Measurements from ENCODE around the gene MOV10L1.
"Not testable (repeated sequence)": the region's sequence is repeated elsewhere in the genome, so short reads cannot be mapped to it uniquely, and the experiment has no call there.

The MOV10L1 gene

DNA sequence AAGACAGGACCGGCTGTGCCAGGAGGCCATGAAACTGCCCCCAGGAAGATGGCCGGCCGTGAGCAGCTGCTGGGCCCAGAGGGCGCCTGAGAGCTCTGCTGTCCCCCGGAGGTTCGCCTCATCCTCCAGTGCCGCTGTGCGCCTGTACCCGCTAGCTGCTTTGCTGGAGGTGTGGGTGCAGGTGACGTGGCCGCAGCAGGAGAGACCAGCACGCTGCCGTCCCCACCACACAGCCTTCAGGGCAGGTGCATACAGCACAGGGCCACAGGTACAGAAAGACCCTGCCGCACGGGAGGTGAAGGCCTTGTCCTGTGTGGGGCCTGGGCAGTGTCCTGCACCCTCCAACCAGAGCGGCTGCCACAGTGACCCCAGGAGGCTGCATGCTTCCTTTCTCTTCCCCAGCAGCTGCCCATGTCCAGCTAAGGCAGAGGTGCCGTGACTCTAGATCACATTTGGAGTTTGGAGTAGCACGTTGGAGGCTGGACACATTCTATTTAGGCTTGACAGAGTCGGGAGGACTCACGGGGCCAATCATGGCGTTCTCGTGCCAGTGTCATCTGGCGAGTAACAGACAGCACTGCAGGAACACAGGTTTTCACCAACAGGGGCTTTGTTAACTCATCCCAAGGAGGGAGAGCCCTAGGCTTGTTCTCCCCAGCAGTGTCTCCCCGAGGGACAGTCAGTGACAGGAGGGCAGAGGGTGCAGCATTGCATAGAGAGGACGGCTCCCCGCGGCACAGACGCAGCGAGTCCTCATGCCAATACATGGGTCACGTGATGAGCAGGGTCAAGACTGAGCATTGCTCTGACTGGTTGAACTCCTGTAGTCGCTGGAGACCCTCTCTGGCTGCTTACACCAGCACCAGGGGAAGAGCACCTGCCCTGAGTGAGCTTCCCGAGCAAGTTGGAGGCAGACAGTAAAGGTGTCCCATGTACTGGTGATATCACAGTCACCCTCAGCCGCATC, 62.0 kb downstream of the MOV10L1 start:
- DNase-seq (ENCODE audit: low read depth in 2 of 3, low spot score in 1 of 3) = no peak

DNA sequence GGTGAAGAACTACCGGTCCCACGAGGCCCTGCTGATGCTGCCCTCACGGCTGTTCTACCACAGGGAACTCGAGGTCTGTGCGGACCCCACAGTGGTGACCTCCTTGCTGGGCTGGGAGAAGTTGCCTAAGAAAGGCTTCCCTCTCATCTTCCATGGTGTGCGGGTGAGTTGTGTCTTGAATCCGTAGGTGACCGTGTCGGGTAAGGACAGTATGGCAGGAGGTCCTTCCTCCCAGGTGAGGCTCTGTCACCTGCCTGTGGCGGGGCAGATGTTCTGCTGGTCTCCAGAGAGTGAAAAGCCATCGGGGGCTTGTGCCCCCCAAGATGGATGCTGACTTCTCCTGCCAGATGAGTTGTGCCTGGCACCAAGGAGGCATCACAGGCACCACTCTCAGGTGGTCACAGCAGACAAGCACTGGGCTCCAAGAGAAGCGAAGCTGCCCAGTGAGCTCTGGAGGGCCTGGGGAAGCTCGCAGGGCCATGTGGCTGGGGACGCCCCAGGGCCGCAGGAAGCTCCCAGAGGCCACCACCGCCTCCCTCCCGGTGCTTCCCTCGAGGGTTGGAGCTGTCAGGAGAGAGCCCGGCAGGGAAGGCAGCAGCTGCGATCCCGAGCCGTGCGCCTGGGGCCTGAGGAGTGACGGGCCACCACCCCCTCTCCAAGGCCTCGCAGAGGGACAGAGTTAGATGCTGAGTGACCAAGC, 63.4 kb downstream of the MOV10L1 start:
- no peak for DNase-seq (ENCODE audit: low read depth in 2 of 3, low spot score in 1 of 3)

DNA sequence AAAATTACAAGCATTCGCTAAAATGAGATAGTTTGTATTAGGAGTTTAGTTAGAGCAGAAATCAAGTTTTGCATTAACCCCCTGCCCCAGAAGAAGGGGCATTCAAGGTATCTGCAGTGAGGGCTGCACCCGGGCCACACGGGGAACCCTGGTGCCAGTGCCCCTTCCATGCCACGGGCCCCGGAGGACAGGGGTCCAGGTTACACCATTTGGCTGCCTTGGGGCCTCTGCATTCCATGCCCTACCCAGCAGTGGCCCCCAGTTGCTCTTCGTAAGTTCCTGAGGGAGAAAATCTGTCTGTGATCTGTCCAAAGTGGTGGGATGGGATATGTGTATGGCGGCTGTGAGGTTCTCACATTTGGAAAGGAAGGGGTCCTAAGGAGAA, 63.9 kb downstream of the MOV10L1 start:
- no peak for DNase-seq (ENCODE audit: low read depth in 2 of 3, low spot score in 1 of 3)

DNA sequence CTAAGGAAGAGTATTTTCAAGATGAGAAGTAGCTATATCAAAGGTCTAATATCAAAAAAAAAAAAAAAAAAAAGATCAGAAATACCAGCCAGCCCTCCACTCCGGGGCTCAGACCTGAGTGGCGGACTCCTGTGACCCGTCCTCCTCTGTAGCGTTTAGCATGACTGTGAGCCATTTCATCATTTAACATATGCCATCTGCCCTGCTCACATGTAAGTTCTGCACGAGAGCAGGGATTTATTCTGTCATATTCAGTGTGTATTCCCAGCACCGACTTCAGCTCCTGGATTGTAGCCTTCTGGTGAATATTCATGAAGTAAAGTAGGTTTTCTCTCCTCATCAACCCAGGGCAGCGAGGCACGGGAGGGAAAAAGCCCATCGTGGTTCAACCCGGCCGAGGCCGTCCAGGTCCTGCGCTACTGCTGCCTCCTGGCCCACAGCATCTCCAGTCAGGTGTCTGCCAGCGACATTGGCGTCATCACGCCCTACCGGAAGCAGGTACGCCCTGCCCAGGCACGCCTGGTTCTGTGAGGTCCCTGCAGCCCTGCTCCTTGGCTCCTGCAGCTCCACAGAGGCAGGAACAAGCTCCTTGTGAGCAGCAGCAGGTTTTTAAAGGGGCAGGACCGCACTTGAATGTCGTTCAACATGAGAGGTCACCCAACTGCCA, 68.0 kb downstream of the MOV10L1 start:
- no peak for DNase-seq (ENCODE audit: low read depth in 2 of 3, low spot score in 1 of 3)

DNA sequence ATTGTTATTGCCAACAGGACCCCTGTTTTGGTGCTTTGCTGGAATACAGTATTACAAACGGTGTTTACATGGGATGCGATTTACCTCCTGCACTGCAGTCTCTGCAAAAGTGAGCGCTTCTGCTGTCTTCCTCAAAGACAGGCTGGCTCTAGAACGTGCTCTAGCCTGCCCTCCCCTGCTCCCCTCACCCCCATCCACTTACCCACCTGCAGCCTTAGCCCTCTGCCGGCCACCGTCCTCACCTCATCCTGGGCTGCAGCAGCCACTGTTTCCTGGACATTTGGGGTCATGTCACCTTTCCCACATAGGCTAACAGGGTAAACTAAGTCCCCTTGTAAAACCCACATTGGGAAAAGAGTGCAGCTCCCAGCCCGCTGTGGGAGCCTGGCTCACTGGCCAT, 71.1 kb downstream of the MOV10L1 start:
- no peak for DNase-seq (ENCODE audit: low read depth in 2 of 3, low spot score in 1 of 3)

- DNase-seq (ENCODE audit: low read depth in 2 of 3, low spot score in 1 of 3) = no peak
Observed at GRCh38 chr22:50161508-50162390, 71.9 kb downstream of the MOV10L1 start.

GRCh38 chr22:50162391-50162956, 72.7 kb downstream of the MOV10L1 start:
- DNase-seq (ENCODE audit: low read depth in 2 of 3, low spot score in 1 of 3) = no peak

GRCh38 chr22:50165436-50166123, 75.8 kb downstream of the MOV10L1 start:
- DNase-seq (ENCODE audit: low read depth in 2 of 3, low spot score in 1 of 3) = no peak

DNA sequence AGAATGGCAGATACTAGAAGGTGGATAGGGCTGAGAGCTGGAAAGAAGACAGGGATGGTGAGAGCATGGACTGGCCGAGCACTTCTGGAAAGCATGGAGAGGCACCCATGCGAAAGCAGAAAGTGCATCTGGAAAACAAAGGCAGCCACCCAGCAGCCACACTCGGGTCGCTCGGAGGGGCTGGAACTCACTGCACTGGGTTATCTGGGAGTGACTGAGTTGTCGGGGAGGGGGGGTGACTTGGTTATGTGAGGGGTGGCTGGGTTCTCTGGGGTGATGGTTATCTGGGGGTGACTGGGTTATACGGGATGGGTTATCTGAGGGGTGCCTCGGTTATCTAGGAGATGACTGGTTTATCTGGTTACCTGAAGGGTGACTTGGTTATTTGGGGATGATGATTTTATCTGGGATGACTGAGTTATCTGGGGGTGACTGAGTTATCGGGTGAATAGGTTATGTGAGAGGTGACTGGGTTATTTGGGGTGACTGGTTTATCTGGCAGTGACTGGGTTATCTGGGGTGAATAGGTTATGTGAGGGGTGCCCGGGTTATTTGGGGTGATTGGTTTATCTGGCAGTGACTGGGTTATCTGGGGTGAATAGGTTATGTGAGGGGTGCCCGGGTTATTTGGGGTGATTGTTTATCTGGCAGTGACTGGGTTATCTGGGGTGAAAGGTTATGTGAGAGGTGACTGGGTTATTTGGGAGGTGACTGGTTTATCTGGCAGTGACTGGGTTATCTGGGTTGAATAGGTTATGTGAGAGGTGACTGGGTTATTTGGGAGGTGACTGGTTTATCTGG, 78.1 kb downstream of the MOV10L1 start:
- no peak for DNase-seq (ENCODE audit: low read depth in 2 of 3, low spot score in 1 of 3)

- DNase-seq (ENCODE audit: low read depth in 2 of 3, low spot score in 1 of 3) = not testable (repeated sequence)
Observed at GRCh38 chr22:50168490-50169180, 78.8 kb downstream of the MOV10L1 start.

- no peak for DNase-seq (ENCODE audit: low read depth in 2 of 3, low spot score in 1 of 3)
Observed at GRCh38 chr22:50169181-50169759, 79.5 kb downstream of the MOV10L1 start.

DNA sequence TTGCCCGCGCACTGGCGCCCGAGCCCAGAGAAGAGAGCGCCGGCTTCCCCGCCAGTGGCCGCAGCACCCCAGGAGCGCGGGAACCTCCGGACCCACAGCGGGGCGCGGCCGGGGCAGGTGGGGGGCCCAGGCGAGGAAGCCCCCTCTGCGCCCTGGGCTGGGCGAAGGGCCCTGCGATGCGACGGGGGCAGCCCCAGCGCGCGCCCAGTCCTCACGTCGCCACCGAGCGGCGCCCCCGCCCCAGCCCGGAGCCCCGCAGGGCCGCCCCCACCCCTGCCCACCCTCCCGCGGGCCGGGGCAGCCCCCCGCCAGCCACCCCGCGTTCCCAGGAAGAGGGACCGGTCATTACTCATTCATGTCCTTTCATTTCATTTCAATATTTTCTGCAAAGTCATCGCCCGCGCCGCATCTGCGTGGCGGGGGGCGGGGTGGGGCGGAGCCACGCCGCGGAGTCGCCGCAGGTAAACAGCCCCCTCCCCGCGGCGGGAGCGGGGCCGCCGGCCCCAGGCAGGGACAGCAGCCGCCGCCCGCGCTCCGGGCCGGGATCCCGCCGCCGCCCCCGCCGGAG, 80.1 kb downstream of the MOV10L1 start:
- DNase-seq (ENCODE audit: low read depth in 2 of 3, low spot score in 1 of 3) = peak in 2 of 3 donors; percentile 42 to 50

DNA sequence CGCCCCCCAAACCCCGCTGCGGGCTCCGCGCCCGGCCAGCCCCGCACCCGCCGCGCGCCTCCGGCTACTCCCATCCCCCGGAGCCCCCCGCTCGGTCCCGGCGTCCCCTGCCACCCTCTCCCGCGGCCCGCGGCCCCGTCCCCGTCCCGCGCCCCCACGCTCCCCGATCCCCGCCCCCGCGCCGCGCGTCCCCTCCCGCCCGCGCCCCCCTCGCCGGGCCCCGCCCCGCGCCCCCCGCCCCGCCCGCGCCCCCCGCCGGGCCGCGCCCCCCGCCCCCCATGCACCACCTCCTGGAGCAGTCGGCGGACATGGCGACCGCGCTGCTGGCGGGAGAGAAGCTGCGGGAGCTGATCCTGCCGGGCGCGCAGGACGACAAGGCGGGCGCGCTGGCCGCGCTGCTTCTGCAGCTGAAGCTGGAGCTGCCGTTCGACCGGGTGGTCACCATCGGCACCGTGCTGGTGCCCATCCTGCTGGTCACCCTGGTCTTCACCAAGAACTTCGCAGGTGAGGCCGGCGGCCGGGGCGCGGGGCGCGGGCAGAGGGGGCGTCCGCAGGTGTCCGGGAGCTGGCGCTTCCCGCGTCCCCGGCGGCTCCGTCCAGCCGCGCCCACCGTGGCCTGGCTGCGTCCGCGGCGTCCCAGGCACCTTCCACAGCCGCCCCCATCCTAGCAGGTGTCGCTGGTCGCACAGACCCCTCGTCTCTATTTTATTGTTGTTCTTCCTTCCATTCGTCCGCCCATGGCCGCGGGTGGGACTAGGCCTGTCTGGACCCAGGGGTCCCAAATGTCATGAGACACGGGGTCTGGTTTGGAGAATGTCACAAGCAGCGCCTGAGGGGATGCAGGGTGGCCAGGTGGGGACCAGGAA, 80.9 kb downstream of the MOV10L1 start, which contains the start of gene PANX2:
Gene PANX2 (plus strand): TSS at position 279 of the 866 bp plus-strand sequence. CDS start 0 bp downstream, at position 279.
- no peak for DNase-seq (ENCODE audit: low read depth in 2 of 3, low spot score in 1 of 3)

GRCh38 chr22:50171319-50171964, 81.6 kb downstream of the MOV10L1 start:
- DNase-seq (ENCODE audit: low read depth in 2 of 3, low spot score in 1 of 3) = no peak

GRCh38 chr22:50171965-50172421, 82.2 kb downstream of the MOV10L1 start:
- no peak for DNase-seq (ENCODE audit: low read depth in 2 of 3, low spot score in 1 of 3)
